ENCODE results near the gene IRAK3.
A peak's percentile ranks its signal among the peaks of the same experiment; 100 is the strongest.

IRAK3 gene

GRCh38 chr12:66252771-66253170, 63.8 kb downstream of the IRAK3 start:
- DNase-seq = no peak

- no peak for DNase-seq
Measured at GRCh38 chr12:66255737-66256136, 66.7 kb downstream of the IRAK3 start.

GRCh38 chr12:66258011-66258410, 69.0 kb downstream of the IRAK3 start:
- no peak for DNase-seq

GRCh38 chr12:66262737-66263136, 73.7 kb downstream of the IRAK3 start:
- no peak for DNase-seq

- DNase-seq = peak in 1 of 56 donors; percentile 1
Measured at GRCh38 chr12:66268562-66268961, 79.5 kb downstream of the IRAK3 start.

GRCh38 chr12:66269142-66269541, 80.1 kb downstream of the IRAK3 start:
- DNase-seq = no peak

- DNase-seq = peak in 18 of 56 donors; percentile 1 to 40 (median 7)
Measured at GRCh38 chr12:66269757-66270383, 80.9 kb downstream of the IRAK3 start.

GRCh38 chr12:66270613-66271012, 81.6 kb downstream of the IRAK3 start:
- DNase-seq = no peak

- no peak for DNase-seq
Measured at GRCh38 chr12:66272650-66273049, 83.6 kb downstream of the IRAK3 start.

GRCh38 chr12:66273147-66273546, 84.1 kb downstream of the IRAK3 start:
- DNase-seq = no peak

GRCh38 chr12:66275040-66275439, 86.0 kb downstream of the IRAK3 start:
- no peak for DNase-seq

- peak in 1 of 56 donors; percentile 1 for DNase-seq
Measured at GRCh38 chr12:66279123-66279712, 90.2 kb downstream of the IRAK3 start.

GRCh38 chr12:66280561-66280960, 91.5 kb downstream of the IRAK3 start:
- no peak for DNase-seq

- DNase-seq = no peak
Measured at GRCh38 chr12:66282244-66282643, 93.2 kb downstream of the IRAK3 start.

- no peak for DNase-seq
Measured at GRCh38 chr12:66287275-66287674, 98.3 kb downstream of the IRAK3 start.

GRCh38 chr12:66288121-66288520, 99.1 kb downstream of the IRAK3 start:
- no peak for DNase-seq

- no peak for DNase-seq
Measured at GRCh38 chr12:66289485-66289884, 100.5 kb downstream of the IRAK3 start.

- no peak for DNase-seq
Measured at GRCh38 chr12:66290716-66291200, 101.7 kb downstream of the IRAK3 start.

GRCh38 chr12:66296176-66296683, 107.2 kb downstream of the IRAK3 start:
- DNase-seq = no peak

- no peak for DNase-seq
Measured at GRCh38 chr12:66297080-66297479, 108.1 kb downstream of the IRAK3 start.

GRCh38 chr12:66297923-66298322, 108.9 kb downstream of the IRAK3 start:
- DNase-seq = no peak

- peak; percentile 48 to 97 (median 87) for DNase-seq
Measured at GRCh38 chr12:66301944-66302826, 113.2 kb downstream of the IRAK3 start, which contains the start of gene HELB. Gene HELB (plus strand): TSS chr12:66302493. CDS start chr12:66302604, 111 bp downstream.

Data from amygdala (tissue), 56 donors.